Measurements from ENCODE around the gene SMIM7. TPM values are rescaled to one million over a fixed set of nuclear protein-coding genes. Genes with fewer than 3 reads are reported as not detected.

SMIM7 gene
- total RNA-seq, 1 experiment from 2014 or later = 55.9 TPM

GRCh38 chr19:16660763-16661479 lies 977 bp upstream of the SMIM7 start, which contains the start of gene TMEM38A:
Gene TMEM38A (plus strand): TSS chr19:16661139. CDS start chr19:16661218, 79 bp downstream.
- H3K9me3 Mint-ChIP-seq = no peaks in the 10 kb centered on the region
- no peaks in the 10 kb centered on the region; the same call in 1 of the 2 replicates for H3K27me3 Mint-ChIP-seq (ENCODE audit: low read depth)
- H3K36me3 Mint-ChIP-seq = peaks cover 27% of the 10 kb centered on the region
- H3K4me3 Mint-ChIP-seq = peak within 1 kb of the TSS; percentile 98
- peak; percentile 38 for DNase-seq (ENCODE audit: low spot score)
- CTCF ChIA-PET = interaction anchor here (0.6 to 1.6 kb wide), 6 partner anchors 33 to 1242 kb away, joined by 3 to 7 read pairs (median 4); partner anchors contain the start of genes AKAP8L, HAUS8, MED26 and MYO9B
- POLR2A ChIA-PET = interaction anchor here (0.6 to 1.2 kb wide), 3 partner anchors 13 to 550 kb away, joined by 3 to 8 read pairs (median 6); no protein-coding TSS in a partner anchor
- peak; percentile 3; the same call in 1 of the 2 replicates for ATAC-seq
- H3K27ac Mint-ChIP-seq = peak within 1 kb of the TSS; percentile 100
- peaks cover 11% of the 10 kb centered on the region for H3K4me1 Mint-ChIP-seq
- TF ChIP-seq HMGXB4 (CRISPR knock-in tag; IDR thresholded peaks at IDR 0.05) = no peak; the same call in 1 of the 2 replicates
- TF ChIP-seq NR3C1 (CRISPR knock-in tag; conservative IDR thresholded peaks at IDR 0.05; ENCODE audit: low read depth) = no peak
- no peak for TF ChIP-seq TCF7 (CRISPR knock-in tag; IDR thresholded peaks at IDR 0.05; ENCODE audit: low read depth)
- TF ChIP-seq ZNF532 (CRISPR knock-in tag; IDR thresholded peaks at IDR 0.05; ENCODE audit: borderline replicate concordance) = no peak
- no peak for TF ChIP-seq SMAD4 (CRISPR knock-in tag; IDR thresholded peaks at IDR 0.05)
- no peak for TF ChIP-seq MXD4 (CRISPR knock-in tag; IDR thresholded peaks at IDR 0.05; ENCODE audit: borderline replicate concordance)
- no peak for TF ChIP-seq ELF4 (CRISPR knock-in tag; IDR thresholded peaks at IDR 0.05; ENCODE audit: low read depth)
- no peak for TF ChIP-seq AFF4 (CRISPR knock-in tag; IDR thresholded peaks at IDR 0.05; ENCODE audit: borderline replicate concordance)
- TF ChIP-seq CTCF (IDR thresholded peaks at IDR 0.05) = no peak
- TF ChIP-seq ERG (CRISPR knock-in tag; IDR thresholded peaks at IDR 0.05) = no peak
- no peak for TF ChIP-seq ZNF512 (CRISPR knock-in tag; IDR thresholded peaks at IDR 0.05; ENCODE audit: borderline replicate concordance)
- TF ChIP-seq ZBTB43 (CRISPR knock-in tag; IDR thresholded peaks at IDR 0.05) = 0 out of 2 replicates have a peak, but pooled peaks have one; percentile 8
- no peak for TF ChIP-seq USF1 (CRISPR knock-in tag; IDR thresholded peaks at IDR 0.05)
- no peak for TF ChIP-seq CBFB (CRISPR knock-in tag; IDR thresholded peaks at IDR 0.05; ENCODE audit: low read depth)

All from WTC11 (cell line).